ENCODE results near the gene CD47. TPM values are rescaled to one million over a fixed set of nuclear protein-coding genes. Genes with fewer than 3 reads are reported as not detected.

CD47 gene
- total and polyA plus RNA-seq, 10 of the 15 experiments (the other 5 are each of a cell fraction or from before 2014, with no cell fraction given) = 22.9 to 175 (median 81.1) TPM

DNA sequence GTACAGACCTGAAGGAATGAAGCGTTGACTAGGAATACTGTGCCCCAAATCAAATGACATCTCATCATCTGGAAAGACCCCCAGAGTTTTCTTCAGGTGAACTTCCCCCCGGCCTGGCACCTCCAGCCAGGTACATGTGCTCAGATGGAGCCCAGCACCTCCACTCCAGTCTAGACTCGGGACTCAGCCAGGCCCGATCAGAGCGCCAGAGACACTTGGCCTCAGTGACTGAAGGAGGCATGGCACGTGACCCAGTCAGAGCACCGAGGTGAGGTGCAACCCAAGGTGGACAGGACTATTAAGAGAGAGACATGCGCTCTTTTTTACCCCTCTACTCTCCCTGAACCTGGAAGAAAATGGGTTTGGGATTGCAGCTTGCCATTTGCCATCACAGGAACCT is 48.5 kb downstream of the CD47 start (continued):
- TF ChIP-seq EZH2 (IDR thresholded peaks at IDR 0.05; ENCODE audit: borderline replicate concordance, control insufficient read depth, low read depth, low read length) (no peak), KAT2A (conservative IDR thresholded peaks at IDR 0.05; ENCODE audit: control insufficient read depth, low read depth, low read length) (no peak), EP300 (IDR thresholded peaks at IDR 0.05; ENCODE audit: borderline replicate concordance in 1 of 2, control insufficient read depth in 1 of 2, low read depth in 2 of 2, low read length in 2 of 2) (no peak), CHD4 (IDR thresholded peaks at IDR 0.05) (no peak)

GRCh38 chr3:108041253-108041652 is 49.6 kb downstream of the CD47 start:
- ChIA-PET SMC1A (ENCODE audit: uncharacterized antibody, unreplicated experiment) (interaction anchor here (0.9 to 1.6 kb wide), 2 partner anchors 10 to 405 kb away, joined by 3 to 4 read pairs; no protein-coding TSS in a partner anchor), RAD21 (ENCODE audit: unreplicated experiment) (no interaction called here), POLR2A (no interaction called here), CTCF (interaction anchor here (1.5 kb wide), 1 partner anchor 436 kb away, joined by 3 read pairs; no protein-coding TSS in a partner anchor)
- no peak overlapping the region for H3K4me2 ChIP-seq (ENCODE audit: control insufficient read depth, insufficient read depth)
- in situ Hi-C loops (cut with MboI) = no loop called here
- FAIRE-seq (no peak), DNase-seq (ENCODE audit: low read depth, low spot score) (no peak), ATAC-seq (no peak)
- WGBS (ENCODE audit: insufficient coverage, insufficient replicate concordance, low lambda C conversion rate, missing lambda C conversion rate) = 93% methylated on average over 1 of the region's 1 CpG
- no peaks in the 10 kb centered on the region for H3K79me2 ChIP-seq (ENCODE audit: control insufficient read depth, insufficient read depth, low read length)
- no peaks in the 10 kb centered on the region for H3K9me3 ChIP-seq (replicated peaks; ENCODE audit: control insufficient read depth, insufficient read depth, low read length)
- H3K4me1 ChIP-seq (ENCODE audit: control insufficient read depth, insufficient read depth, low read length) = peaks cover 8% of the 10 kb centered on the region
- no peak overlapping the region for H3K9ac ChIP-seq (ENCODE audit: control insufficient read depth, insufficient read depth, low read length)
- no peak overlapping the region for H2AFZ ChIP-seq (ENCODE audit: control insufficient read depth, low read depth, low read length)
- H4K20me1 ChIP-seq (ENCODE audit: control insufficient read depth, insufficient read depth) = no peaks in the 10 kb centered on the region
- H3K4me3 ChIP-seq = no peak overlapping the region
- no TSS peak for BruUV-seq (replicated peaks)
- H3K36me3 ChIP-seq (ENCODE audit: control insufficient read depth in 2 of 2, insufficient read depth in 2 of 2, low read length in 1 of 2) = peaks cover 4 to 12% of the 10 kb centered on the region in 2 experiments; a peak in 3 of 4 replicates
- H3K27ac ChIP-seq (ENCODE audit: control insufficient read depth, insufficient read depth) = no peak overlapping the region
- intact Hi-C loops (cut with micrococcal nuclease; ENCODE audit: unreplicated experiment) = no loop called here
- H3K27me3 ChIP-seq (replicated peaks in 1 of 2; ENCODE audit: control insufficient read depth in 2 of 2, insufficient read depth in 2 of 2, low read length in 1 of 2) = no peaks in the 10 kb centered on the region
- TF ChIP-seq SKIL (IDR thresholded peaks at IDR 0.05; ENCODE audit: low read depth, poor library complexity, severe bottlenecking) (no peak), ASH2L (IDR thresholded peaks at IDR 0.05; ENCODE audit: borderline replicate concordance, low read depth) (no peak), SREBF2 (IDR thresholded peaks at IDR 0.05; ENCODE audit: low read length) (no peak), RFX5 (IDR thresholded peaks at IDR 0.05; ENCODE audit: low read depth, low read length) (no peak), MAX (IDR thresholded peaks at IDR 0.05; ENCODE audit: low read depth, low read length) (no peak), ATF2 (IDR thresholded peaks at IDR 0.05; ENCODE audit: low read length) (no peak)
- TF ChIP-seq, protein P1, sequence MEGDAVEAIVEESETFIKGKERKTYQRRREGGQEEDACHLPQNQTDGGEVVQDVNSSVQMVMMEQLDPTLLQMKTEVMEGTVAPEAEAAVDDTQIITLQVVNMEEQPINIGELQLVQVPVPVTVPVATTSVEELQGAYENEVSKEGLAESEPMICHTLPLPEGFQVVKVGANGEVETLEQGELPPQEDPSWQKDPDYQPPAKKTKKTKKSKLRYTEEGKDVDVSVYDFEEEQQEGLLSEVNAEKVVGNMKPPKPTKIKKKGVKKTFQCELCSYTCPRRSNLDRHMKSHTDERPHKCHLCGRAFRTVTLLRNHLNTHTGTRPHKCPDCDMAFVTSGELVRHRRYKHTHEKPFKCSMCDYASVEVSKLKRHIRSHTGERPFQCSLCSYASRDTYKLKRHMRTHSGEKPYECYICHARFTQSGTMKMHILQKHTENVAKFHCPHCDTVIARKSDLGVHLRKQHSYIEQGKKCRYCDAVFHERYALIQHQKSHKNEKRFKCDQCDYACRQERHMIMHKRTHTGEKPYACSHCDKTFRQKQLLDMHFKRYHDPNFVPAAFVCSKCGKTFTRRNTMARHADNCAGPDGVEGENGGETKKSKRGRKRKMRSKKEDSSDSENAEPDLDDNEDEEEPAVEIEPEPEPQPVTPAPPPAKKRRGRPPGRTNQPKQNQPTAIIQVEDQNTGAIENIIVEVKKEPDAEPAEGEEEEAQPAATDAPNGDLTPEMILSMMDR (IDR thresholded peaks at IDR 0.05 in 2 of 3, conservative IDR thresholded peaks at IDR 0.05 in 1 of 3; ENCODE audit: control insufficient read depth in 2 of 3, extremely low read depth in 1 of 3, insufficient read depth in 1 of 3, low read depth in 3 of 3, low read length in 3 of 3) = no peak
- TF ChIP-seq, protein P2, sequence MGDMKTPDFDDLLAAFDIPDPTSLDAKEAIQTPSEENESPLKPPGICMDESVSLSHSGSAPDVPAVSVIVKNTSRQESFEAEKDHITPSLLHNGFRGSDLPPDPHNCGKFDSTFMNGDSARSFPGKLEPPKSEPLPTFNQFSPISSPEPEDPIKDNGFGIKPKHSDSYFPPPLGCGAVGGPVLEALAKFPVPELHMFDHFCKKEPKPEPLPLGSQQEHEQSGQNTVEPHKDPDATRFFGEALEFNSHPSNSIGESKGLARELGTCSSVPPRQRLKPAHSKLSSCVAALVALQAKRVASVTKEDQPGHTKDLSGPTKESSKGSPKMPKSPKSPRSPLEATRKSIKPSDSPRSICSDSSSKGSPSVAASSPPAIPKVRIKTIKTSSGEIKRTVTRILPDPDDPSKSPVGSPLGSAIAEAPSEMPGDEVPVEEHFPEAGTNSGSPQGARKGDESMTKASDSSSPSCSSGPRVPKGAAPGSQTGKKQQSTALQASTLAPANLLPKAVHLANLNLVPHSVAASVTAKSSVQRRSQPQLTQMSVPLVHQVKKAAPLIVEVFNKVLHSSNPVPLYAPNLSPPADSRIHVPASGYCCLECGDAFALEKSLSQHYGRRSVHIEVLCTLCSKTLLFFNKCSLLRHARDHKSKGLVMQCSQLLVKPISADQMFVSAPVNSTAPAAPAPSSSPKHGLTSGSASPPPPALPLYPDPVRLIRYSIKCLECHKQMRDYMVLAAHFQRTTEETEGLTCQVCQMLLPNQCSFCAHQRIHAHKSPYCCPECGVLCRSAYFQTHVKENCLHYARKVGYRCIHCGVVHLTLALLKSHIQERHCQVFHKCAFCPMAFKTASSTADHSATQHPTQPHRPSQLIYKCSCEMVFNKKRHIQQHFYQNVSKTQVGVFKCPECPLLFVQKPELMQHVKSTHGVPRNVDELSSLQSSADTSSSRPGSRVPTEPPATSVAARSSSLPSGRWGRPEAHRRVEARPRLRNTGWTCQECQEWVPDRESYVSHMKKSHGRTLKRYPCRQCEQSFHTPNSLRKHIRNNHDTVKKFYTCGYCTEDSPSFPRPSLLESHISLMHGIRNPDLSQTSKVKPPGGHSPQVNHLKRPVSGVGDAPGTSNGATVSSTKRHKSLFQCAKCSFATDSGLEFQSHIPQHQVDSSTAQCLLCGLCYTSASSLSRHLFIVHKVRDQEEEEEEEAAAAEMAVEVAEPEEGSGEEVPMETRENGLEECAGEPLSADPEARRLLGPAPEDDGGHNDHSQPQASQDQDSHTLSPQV (IDR thresholded peaks at IDR 0.05) = no peak
